GM18502 (cell line): Measurements from ENCODE around the gene ANKRD11.
"Not testable (repeated sequence)": the region's sequence is repeated elsewhere in the genome, so short reads cannot be mapped to it uniquely, and the experiment has no call there.

Experiments used
- ATAC-seq: cut with Tn5 transposase; IDR thresholded peaks from one replicate; pipeline ENCODE4 v1.9.1; 2021; ENCODE audit warnings: mild to moderate bottlenecking; ENCODE audit not compliant: unreplicated experiment, poor library complexity

ANKRD11 gene

GRCh38 chr16:89482150-89482816 is 8.1 kb downstream of the ANKRD11 start:
- ATAC-seq: no peak

GRCh38 chr16:89481356-89481955 is 8.9 kb downstream of the ANKRD11 start:
- no peak for ATAC-seq

- ATAC-seq: no peak
Observed at GRCh38 chr16:89478576-89479221, 11.7 kb downstream of the ANKRD11 start.

GRCh38 chr16:89476811-89477261 is 13.5 kb downstream of the ANKRD11 start:
- no peak for ATAC-seq

- no peak for ATAC-seq
Observed at GRCh38 chr16:89476379-89476778, 14.0 kb downstream of the ANKRD11 start.

GRCh38 chr16:89475144-89475543 is 15.2 kb downstream of the ANKRD11 start:
- ATAC-seq: no peak

GRCh38 chr16:89473791-89474414 is 16.5 kb downstream of the ANKRD11 start:
- no peak for ATAC-seq

GRCh38 chr16:89473136-89473712 is 17.1 kb downstream of the ANKRD11 start:
- no peak for ATAC-seq

- no peak for ATAC-seq
Observed at GRCh38 chr16:89472711-89473075, 17.7 kb downstream of the ANKRD11 start.

GRCh38 chr16:89467382-89467781 is 23.0 kb downstream of the ANKRD11 start:
- no peak for ATAC-seq

- no peak for ATAC-seq
Observed at GRCh38 chr16:89466920-89467319, 23.4 kb downstream of the ANKRD11 start.

GRCh38 chr16:89463312-89463711 is 27.0 kb downstream of the ANKRD11 start:
- not testable (repeated sequence) for ATAC-seq

GRCh38 chr16:89462639-89463038 is 27.7 kb downstream of the ANKRD11 start:
- ATAC-seq: not testable (repeated sequence)

GRCh38 chr16:89461890-89462289 is 28.5 kb downstream of the ANKRD11 start:
- ATAC-seq: not testable (repeated sequence)

- no peak for ATAC-seq
Observed at GRCh38 chr16:89460556-89460955, 29.8 kb downstream of the ANKRD11 start.

- no peak for ATAC-seq
Observed at GRCh38 chr16:89458967-89459366, 31.4 kb downstream of the ANKRD11 start.

- no peak for ATAC-seq
Observed at GRCh38 chr16:89458551-89458950, 31.8 kb downstream of the ANKRD11 start.

GRCh38 chr16:89456419-89456959 is 33.9 kb downstream of the ANKRD11 start:
- no peak for ATAC-seq

GRCh38 chr16:89455692-89456091 is 34.7 kb downstream of the ANKRD11 start:
- no peak for ATAC-seq

- ATAC-seq: no peak
Observed at GRCh38 chr16:89455178-89455577, 35.2 kb downstream of the ANKRD11 start.
